ENCODE data around the gene WFS1. TPM values are rescaled to one million over a fixed set of nuclear protein-coding genes. Genes with fewer than 3 reads are reported as not detected.

Gene WFS1
- total RNA-seq, 2 experiments from 2014 or later, result 1.8 to 2.8 TPM

DNA sequence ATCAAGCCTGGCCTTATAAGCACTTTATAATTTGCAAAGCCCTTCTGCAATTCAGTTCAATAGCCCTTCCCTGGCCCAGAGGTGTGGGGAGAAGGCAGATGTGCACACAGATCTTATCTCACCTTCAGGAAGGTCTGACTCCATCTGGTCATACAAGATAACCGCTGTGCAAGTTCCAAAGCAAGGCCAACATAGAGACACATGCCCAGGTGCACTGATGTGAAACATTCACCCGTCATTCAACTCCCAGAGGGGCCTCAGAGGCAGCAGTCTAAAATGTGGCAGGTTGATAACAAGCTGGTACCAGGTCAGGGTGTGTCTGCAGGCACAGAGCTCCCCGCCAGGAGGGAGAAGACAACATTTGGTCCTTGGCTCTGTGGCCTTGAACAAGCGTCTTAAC, 10.9 kb upstream of the WFS1 start:
- Mint-ChIP-seq H3K9me3 (no peaks in the 10 kb centered on the region), H3K36me3 (ENCODE audit: low read depth) (no peaks in the 10 kb centered on the region), H3K27ac (no peak overlapping the region), H3K4me1 (ENCODE audit: low read depth) (peaks cover 9% of the 10 kb centered on the region), H3K27me3 (peaks cover 27% of the 10 kb centered on the region), H3K4me3 (no peak overlapping the region)
- intact Hi-C loops (cut with micrococcal nuclease), result no loop called here
- DNase-seq, result no peak
- TF ChIP-seq, protein P1, sequence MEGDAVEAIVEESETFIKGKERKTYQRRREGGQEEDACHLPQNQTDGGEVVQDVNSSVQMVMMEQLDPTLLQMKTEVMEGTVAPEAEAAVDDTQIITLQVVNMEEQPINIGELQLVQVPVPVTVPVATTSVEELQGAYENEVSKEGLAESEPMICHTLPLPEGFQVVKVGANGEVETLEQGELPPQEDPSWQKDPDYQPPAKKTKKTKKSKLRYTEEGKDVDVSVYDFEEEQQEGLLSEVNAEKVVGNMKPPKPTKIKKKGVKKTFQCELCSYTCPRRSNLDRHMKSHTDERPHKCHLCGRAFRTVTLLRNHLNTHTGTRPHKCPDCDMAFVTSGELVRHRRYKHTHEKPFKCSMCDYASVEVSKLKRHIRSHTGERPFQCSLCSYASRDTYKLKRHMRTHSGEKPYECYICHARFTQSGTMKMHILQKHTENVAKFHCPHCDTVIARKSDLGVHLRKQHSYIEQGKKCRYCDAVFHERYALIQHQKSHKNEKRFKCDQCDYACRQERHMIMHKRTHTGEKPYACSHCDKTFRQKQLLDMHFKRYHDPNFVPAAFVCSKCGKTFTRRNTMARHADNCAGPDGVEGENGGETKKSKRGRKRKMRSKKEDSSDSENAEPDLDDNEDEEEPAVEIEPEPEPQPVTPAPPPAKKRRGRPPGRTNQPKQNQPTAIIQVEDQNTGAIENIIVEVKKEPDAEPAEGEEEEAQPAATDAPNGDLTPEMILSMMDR (IDR thresholded peaks at IDR 0.05), result no peak
- ChIA-PET POLR2A (no interaction called here), CTCF (interaction anchor here (0.6 to 5.7 kb wide), 3 partner anchors 9 to 73 kb away, joined by 4 to 40 read pairs (median 22); no protein-coding TSS in a partner anchor)
- no peak for ATAC-seq

DNA sequence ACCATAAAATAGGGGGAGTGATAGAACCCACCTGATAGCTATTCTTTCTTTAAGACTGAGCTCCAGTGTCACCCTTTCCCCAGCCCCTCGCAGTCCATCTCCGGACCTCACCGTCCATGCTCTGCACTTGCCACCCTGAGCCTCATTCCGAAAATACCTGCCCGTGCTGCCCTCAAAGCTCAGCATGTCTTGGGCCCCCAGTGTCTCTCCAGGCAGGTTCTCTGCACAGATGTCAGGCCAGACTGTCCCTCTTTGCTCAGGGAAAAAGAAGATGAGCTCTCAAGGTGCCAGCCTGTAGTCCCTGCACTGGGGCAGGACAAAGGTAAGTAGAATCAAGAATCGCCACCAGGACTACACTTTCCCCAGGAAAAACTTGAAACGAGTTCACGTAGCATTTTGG, 9.8 kb upstream of the WFS1 start:
- H3K27me3 Mint-ChIP-seq, result peaks cover 27% of the 10 kb centered on the region
- no peaks in the 10 kb centered on the region for H3K36me3 Mint-ChIP-seq (ENCODE audit: low read depth)
- DNase-seq (no peak), ATAC-seq (no peak)
- TF ChIP-seq, protein P1 (IDR thresholded peaks at IDR 0.05), result no peak
- H3K9me3 Mint-ChIP-seq, result no peaks in the 10 kb centered on the region
- intact Hi-C loops (cut with micrococcal nuclease), result no loop called here
- H3K4me3 Mint-ChIP-seq, result no peak overlapping the region
- ChIA-PET CTCF (interaction anchor here (1.5 to 5.7 kb wide), 4 partner anchors 10 to 72 kb away, joined by 3 to 40 read pairs (median 16); no protein-coding TSS in a partner anchor), POLR2A (no interaction called here)
- peaks cover 9% of the 10 kb centered on the region for H3K4me1 Mint-ChIP-seq (ENCODE audit: low read depth)
- no peak overlapping the region for H3K27ac Mint-ChIP-seq

DNA sequence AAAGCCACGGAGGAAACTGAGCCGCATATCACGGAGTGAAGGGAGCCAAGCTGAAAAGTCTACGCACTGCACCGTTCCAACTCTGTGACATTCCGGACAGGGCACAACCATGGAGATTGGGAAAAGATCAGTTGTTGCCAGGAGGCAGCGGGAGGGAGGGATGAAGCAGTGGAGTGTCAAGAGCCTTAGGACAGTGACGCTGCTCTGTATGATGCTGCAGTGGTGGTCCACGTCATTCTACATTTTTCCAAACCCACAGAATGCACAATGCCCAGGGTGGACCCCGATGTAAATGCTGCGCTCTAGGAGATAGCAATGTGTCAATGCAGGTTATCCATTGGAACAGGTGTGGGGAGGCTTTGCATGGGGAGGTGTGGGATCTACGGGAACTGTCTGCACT, 7.5 kb upstream of the WFS1 start:
- H3K4me1 Mint-ChIP-seq (ENCODE audit: low read depth), result peaks cover 6% of the 10 kb centered on the region
- no peak overlapping the region for H3K4me3 Mint-ChIP-seq
- no peaks in the 10 kb centered on the region for H3K36me3 Mint-ChIP-seq (ENCODE audit: low read depth)
- no peak overlapping the region for H3K27ac Mint-ChIP-seq
- DNase-seq, result no peak
- H3K27me3 Mint-ChIP-seq, result peaks cover 19% of the 10 kb centered on the region
- ChIA-PET POLR2A (no interaction called here), CTCF (interaction anchor here (1.3 to 5.7 kb wide), 3 partner anchors 11 to 69 kb away, joined by 3 to 22 read pairs (median 10); no protein-coding TSS in a partner anchor)
- no peaks in the 10 kb centered on the region for H3K9me3 Mint-ChIP-seq
- intact Hi-C loops (cut with micrococcal nuclease), result no loop called here
- TF ChIP-seq, protein P1 (IDR thresholded peaks at IDR 0.05), result no peak
- no peak for ATAC-seq

DNA sequence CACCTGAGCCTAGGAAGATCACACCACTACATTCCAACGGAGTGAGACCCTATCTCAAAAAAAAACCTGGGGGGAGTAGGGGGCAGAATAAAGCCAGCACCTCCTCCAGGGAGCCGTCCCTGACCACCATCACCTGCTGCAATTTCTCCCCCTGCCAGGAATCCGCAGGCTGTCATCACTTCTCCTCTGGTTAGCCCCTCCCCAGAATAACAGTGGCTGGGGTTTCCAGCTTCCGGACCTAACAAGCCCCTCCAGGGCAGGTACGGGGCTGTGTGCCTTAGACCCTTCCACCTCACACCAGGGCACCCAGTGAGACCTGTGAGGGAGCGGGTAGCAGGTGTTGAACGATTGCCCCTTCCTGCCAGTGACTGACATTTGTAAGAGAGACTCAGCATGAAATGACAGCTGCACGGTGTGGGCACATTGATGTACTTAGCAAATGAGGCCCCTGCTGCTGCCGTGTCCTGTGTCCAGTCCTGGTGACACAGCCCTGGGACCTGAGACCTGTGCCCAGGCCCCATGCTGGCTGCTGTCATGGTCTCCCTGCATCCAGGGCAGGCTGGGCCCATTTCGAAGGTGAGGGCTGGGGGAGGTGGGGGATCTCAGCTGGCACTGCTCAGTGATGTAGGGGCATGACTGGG, 6.7 kb upstream of the WFS1 start:
- no peak overlapping the region for H3K27ac Mint-ChIP-seq
- H3K4me1 Mint-ChIP-seq (ENCODE audit: low read depth), result peaks cover 3% of the 10 kb centered on the region
- no peaks in the 10 kb centered on the region for H3K9me3 Mint-ChIP-seq
- peaks cover 17% of the 10 kb centered on the region for H3K27me3 Mint-ChIP-seq
- intact Hi-C loops (cut with micrococcal nuclease), result no loop called here
- TF ChIP-seq, protein P1 (IDR thresholded peaks at IDR 0.05), result no peak
- DNase-seq, result no peak
- H3K4me3 Mint-ChIP-seq, result no peak overlapping the region
- no peak for ATAC-seq
- ChIA-PET CTCF (interaction anchor here (1.3 to 5.7 kb wide), 3 partner anchors 12 to 69 kb away, joined by 3 to 22 read pairs (median 10); no protein-coding TSS in a partner anchor), POLR2A (no interaction called here)
- no peaks in the 10 kb centered on the region for H3K36me3 Mint-ChIP-seq (ENCODE audit: low read depth)

DNA sequence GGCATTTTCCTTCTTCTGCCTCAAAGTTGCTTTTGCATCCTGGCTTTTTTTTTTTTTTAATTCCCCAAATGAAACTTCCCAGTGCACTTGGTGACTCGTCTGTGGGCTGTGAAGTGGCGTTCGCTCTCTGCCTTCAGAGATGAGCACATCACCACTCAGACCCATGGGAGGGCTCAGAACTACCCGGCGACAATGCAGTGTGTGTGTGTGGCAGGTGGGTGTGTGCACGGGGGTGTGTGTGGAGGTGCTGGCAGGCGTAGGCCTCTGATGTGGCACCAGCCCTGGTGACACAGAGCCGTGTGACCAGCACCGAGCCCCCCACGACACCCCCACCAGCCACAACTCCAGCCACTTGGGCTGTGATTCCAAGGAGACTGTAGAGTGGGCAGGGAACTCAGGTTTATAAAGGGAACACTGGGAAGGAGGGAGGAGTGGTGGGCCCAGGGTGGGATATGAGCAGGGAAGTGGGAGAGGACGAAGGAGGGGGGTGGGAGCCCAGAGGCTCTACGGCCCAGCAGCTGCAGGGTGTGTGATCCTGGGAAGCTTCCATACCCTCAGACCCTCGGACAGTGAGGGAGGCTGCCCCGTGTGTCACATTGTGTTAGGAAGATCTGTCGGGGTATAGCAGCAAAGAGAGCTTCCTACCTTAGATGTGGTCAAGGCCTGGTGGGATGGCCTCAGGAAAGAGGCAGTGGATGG, 6.0 kb upstream of the WFS1 start:
- H3K9me3 Mint-ChIP-seq, result no peaks in the 10 kb centered on the region
- TF ChIP-seq, protein P1 (IDR thresholded peaks at IDR 0.05), result no peak
- POLR2A ChIA-PET, result no interaction called here
- no peak overlapping the region for H3K4me3 Mint-ChIP-seq
- DNase-seq, result no peak
- peaks cover 19% of the 10 kb centered on the region for H3K27me3 Mint-ChIP-seq
- CTCF ChIA-PET, result interaction anchor here (0.6 to 2.9 kb wide), 6 partner anchors 13 to 145 kb away, joined by 3 to 12 read pairs (median 4); no protein-coding TSS in a partner anchor
- no peak overlapping the region for H3K27ac Mint-ChIP-seq
- ATAC-seq, result no peak
- intact Hi-C loops (cut with micrococcal nuclease), result no loop called here
- no peaks in the 10 kb centered on the region for H3K36me3 Mint-ChIP-seq (ENCODE audit: low read depth)
- H3K4me1 Mint-ChIP-seq (ENCODE audit: low read depth), result peaks cover 5% of the 10 kb centered on the region

Measured in activated CD8-positive, alpha-beta T cell treated with anti-CD3 and anti-CD28 coated beads for 36 hours (primary cell).